GM18858 (cell line): ENCODE measurements around the gene DST.

Experiments
- ATAC-seq: cut with Tn5 transposase; IDR thresholded peaks from one replicate; pipeline ENCODE4 v1.9.1; 2021; ENCODE audit not compliant: unreplicated experiment

Gene DST

GRCh38 chr6:56642366-56643261 lies at the start of gene DST:
TSS of gene DST (minus strand) at chr6:56642889.
- ATAC-seq = no peak

GRCh38 chr6:56691814-56692213 lies 49.1 kb upstream of the DST start:
- ATAC-seq = no peak

GRCh38 chr6:56691286-56691595 lies 48.6 kb upstream of the DST start:
- ATAC-seq = no peak

GRCh38 chr6:56690519-56691285 lies 48.0 kb upstream of the DST start:
- ATAC-seq = no peak

- ATAC-seq = no peak
Measured at GRCh38 chr6:56689663-56690062, 47.0 kb upstream of the DST start.

GRCh38 chr6:56689114-56689513 lies 46.4 kb upstream of the DST start:
- ATAC-seq = peak; percentile 84

- no peak for ATAC-seq
Measured at GRCh38 chr6:56688521-56688920, 45.8 kb upstream of the DST start.

- no peak for ATAC-seq
Measured at GRCh38 chr6:56687551-56687950, 44.9 kb upstream of the DST start.

GRCh38 chr6:56686429-56686828 lies 43.7 kb upstream of the DST start:
- no peak for ATAC-seq

- no peak for ATAC-seq
Measured at GRCh38 chr6:56685994-56686393, 43.3 kb upstream of the DST start.

GRCh38 chr6:56685102-56685733 lies 42.5 kb upstream of the DST start:
- no peak for ATAC-seq

GRCh38 chr6:56684342-56685101 lies 41.8 kb upstream of the DST start:
- no peak for ATAC-seq

- no peak for ATAC-seq
Measured at GRCh38 chr6:56683882-56684281, 41.2 kb upstream of the DST start.

- ATAC-seq = no peak
Measured at GRCh38 chr6:56682635-56683034, 39.9 kb upstream of the DST start.

GRCh38 chr6:56677559-56677958 lies 34.9 kb upstream of the DST start:
- no peak for ATAC-seq

GRCh38 chr6:56671651-56672461 lies 29.2 kb upstream of the DST start:
- no peak for ATAC-seq

- ATAC-seq = no peak
Measured at GRCh38 chr6:56671160-56671559, 28.5 kb upstream of the DST start.

GRCh38 chr6:56669041-56669440 lies 26.4 kb upstream of the DST start:
- ATAC-seq = no peak

- ATAC-seq = no peak
Measured at GRCh38 chr6:56668158-56668557, 25.5 kb upstream of the DST start.

GRCh38 chr6:56667336-56667735 lies 24.6 kb upstream of the DST start:
- no peak for ATAC-seq
